ENCODE data around the gene SIGLEC7.

SIGLEC7 gene

GRCh38 chr19:51142119-51142518 lies at the start of gene SIGLEC7:
Gene SIGLEC7, plus strand, starts transcription at chr19:51142301. Its CDS starts 69 bp downstream, at chr19:51142370.
- DNase-seq: no peak

GRCh38 chr19:51093101-51093500 lies 49.0 kb upstream of the SIGLEC7 start:
- DNase-seq: no peak

- DNase-seq: no peak
Measured at GRCh38 chr19:51093510-51094345, 48.4 kb upstream of the SIGLEC7 start.

- DNase-seq: no peak
Measured at GRCh38 chr19:51094696-51095279, 47.3 kb upstream of the SIGLEC7 start.

- no peak for DNase-seq
Measured at GRCh38 chr19:51096473-51097165, 45.5 kb upstream of the SIGLEC7 start.

GRCh38 chr19:51097166-51097738 lies 44.8 kb upstream of the SIGLEC7 start:
- peak in 1 of 2 donors; percentile 41 for DNase-seq

GRCh38 chr19:51097796-51098195 lies 44.3 kb upstream of the SIGLEC7 start:
- DNase-seq: no peak

GRCh38 chr19:51098365-51099046 lies 43.6 kb upstream of the SIGLEC7 start:
- DNase-seq: no peak

- no peak for DNase-seq
Measured at GRCh38 chr19:51099047-51099382, 43.1 kb upstream of the SIGLEC7 start.

- DNase-seq: no peak
Measured at GRCh38 chr19:51100601-51101000, 41.5 kb upstream of the SIGLEC7 start.

GRCh38 chr19:51101171-51101865 lies 40.8 kb upstream of the SIGLEC7 start:
- no peak for DNase-seq

- DNase-seq: no peak
Measured at GRCh38 chr19:51102991-51103390, 39.1 kb upstream of the SIGLEC7 start.

GRCh38 chr19:51103926-51104341 lies 38.2 kb upstream of the SIGLEC7 start:
- DNase-seq: no peak

GRCh38 chr19:51107406-51108065 lies 34.6 kb upstream of the SIGLEC7 start:
- no peak for DNase-seq

- peak; percentile 93 to 99 for DNase-seq
Measured at GRCh38 chr19:51108066-51108804, 33.9 kb upstream of the SIGLEC7 start, which contains the start of gene CTU1. Gene CTU1, minus strand, starts transcription at chr19:51108409. Its CDS starts 3,840 bp downstream, at chr19:51104569.

- DNase-seq: no peak
Measured at GRCh38 chr19:51108805-51109146, 33.3 kb upstream of the SIGLEC7 start.

GRCh38 chr19:51110666-51110971 lies 31.5 kb upstream of the SIGLEC7 start:
- DNase-seq: no peak

- DNase-seq: no peak
Measured at GRCh38 chr19:51111606-51112005, 30.5 kb upstream of the SIGLEC7 start.

GRCh38 chr19:51114087-51114729 lies 27.9 kb upstream of the SIGLEC7 start:
- DNase-seq: no peak

GRCh38 chr19:51116736-51117286 lies 25.3 kb upstream of the SIGLEC7 start:
- DNase-seq: no peak
